VCaP (cell line): ENCODE measurements around the gene ATG13.

Source experiments
- H3K27ac ChIP-seq: fragments of 450-650 bp; 2 replicates; pipeline ENCODE4 v1.5.1; 2017
- TF ChIP-seq, protein P1 (sequence below): fragments of 450-650 bp; conservative IDR thresholded peaks from 2 replicates; pipeline ENCODE4 v1.5.1; 2017; ENCODE audit warnings: mild to moderate bottlenecking, moderate library complexity

Gene ATG13

DNA sequence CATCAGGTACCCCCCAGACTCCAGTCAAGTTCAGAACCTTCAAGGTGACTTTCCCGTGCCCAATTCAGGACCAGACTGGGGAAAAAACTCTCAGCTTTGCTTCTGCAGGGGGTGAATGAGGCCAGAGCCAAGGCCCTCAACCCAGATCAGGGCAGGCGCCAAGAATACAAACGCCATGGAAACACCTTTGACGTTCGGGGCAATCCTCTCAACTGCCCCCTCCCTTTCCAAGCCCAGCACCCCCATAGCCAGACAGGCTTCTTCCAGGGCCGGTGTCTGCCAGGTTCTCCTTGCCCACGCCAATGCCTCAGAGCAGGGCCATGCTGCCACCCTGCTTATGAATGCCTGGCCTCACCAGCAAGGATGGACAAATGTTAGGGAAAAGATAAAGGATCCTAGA is 77.3 kb downstream of the ATG13 start:
- no peak overlapping the region for H3K27ac ChIP-seq
- TF ChIP-seq, protein P1, sequence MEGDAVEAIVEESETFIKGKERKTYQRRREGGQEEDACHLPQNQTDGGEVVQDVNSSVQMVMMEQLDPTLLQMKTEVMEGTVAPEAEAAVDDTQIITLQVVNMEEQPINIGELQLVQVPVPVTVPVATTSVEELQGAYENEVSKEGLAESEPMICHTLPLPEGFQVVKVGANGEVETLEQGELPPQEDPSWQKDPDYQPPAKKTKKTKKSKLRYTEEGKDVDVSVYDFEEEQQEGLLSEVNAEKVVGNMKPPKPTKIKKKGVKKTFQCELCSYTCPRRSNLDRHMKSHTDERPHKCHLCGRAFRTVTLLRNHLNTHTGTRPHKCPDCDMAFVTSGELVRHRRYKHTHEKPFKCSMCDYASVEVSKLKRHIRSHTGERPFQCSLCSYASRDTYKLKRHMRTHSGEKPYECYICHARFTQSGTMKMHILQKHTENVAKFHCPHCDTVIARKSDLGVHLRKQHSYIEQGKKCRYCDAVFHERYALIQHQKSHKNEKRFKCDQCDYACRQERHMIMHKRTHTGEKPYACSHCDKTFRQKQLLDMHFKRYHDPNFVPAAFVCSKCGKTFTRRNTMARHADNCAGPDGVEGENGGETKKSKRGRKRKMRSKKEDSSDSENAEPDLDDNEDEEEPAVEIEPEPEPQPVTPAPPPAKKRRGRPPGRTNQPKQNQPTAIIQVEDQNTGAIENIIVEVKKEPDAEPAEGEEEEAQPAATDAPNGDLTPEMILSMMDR: no peak

DNA sequence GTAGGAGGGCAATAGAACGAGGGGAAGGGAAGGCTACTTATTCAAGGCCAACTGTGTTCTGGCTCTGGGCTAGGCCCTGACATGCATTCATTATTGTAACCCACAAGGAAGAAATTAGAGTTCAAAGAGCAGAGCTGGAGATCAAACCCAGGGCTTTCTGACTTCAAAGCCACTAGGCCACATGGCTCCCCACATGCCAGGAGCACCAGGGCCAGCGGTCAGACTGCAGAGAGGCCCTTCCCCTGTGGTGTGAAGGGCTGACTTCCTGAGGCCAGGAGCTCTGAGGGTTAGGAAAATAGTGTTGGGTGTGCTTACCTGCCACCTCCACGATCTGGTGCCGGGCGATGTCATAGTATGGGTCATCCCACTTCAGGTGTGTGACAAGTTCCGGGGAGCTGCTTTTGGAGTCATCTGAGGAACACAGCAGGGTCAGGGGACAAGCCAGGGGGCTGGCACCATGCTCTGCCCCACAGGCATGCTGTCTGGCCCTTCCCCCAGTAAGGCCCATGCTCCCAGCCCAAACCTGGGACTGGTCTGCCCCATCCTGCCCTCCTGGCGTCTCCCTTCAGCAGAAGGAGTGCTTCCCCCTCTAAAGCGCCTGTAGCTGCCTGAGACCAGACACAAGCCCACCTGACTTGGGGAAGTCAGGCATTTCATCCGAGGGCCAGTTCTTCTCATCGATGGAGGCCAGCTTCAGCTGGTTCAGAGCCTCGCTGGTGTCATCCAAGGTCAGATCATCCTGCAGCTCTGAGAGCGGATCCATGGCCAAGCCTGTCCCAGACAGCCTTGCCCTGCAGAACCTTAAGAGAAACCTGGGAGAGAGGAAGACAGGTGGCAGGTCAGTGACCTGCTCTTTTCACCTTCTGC is 78.2 kb downstream of the ATG13 start:
- TF ChIP-seq, protein P1: no peak
- no peak overlapping the region for H3K27ac ChIP-seq

DNA sequence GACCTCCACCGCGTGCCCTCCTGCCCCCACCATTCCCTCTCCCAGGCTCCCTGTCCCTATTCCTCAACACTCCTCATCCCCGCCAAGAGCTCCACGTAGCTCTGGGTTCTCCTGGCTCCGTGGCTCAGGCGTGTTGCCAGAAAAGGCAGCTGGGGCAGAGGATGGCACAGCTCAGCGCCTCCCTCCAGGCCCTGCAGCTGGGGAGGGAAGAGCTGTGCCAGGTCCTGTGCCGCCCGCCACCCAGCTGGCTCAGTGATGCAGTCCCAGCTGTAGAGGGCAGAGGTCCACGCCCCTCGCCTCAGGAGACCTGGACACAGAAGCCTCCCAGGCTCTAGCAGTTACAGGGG is 78.8 kb downstream of the ATG13 start:
- H3K27ac ChIP-seq: no peak overlapping the region
- TF ChIP-seq, protein P1: no peak

DNA sequence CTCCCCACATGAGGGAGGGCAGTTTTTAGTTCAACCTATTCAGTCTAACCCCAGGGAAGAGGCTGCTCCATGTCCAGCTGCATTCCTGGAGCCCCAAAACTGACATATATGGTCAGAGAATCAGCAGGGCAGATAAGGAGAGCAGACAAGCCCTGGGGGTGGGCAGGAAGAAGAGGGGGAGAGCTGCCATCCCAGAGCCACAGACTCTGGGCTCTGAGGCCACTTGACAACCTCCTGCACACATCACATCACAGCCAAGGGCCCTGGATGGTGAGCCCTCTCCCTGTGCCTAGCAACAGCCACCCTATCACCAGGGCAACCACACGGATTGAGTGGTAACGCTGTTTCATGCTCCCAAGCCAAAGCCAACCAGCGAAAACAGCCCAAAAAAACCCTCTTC is 80.0 kb downstream of the ATG13 start:
- TF ChIP-seq, protein P1: no peak
- no peak overlapping the region for H3K27ac ChIP-seq

DNA sequence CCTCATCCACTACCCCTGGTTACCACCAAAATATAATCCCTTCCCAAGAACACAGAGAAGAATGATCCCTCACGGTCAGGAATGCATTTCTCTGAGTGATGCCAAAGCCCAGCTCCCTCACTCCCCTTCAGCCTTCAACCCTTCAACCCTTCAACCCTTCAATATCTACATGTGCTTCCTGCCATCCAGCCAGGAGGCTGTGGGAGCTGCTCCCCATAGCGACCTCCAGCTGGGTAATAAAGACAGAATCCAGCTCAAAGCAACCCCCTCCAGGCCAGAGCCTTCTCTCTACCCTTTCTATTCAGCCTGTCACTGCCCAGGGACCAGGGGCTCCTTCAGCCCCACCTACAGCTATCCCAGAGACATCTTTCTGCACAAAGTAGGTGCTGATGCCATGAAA is 80.4 kb downstream of the ATG13 start:
- H3K27ac ChIP-seq: no peak overlapping the region
- TF ChIP-seq, protein P1: no peak

DNA sequence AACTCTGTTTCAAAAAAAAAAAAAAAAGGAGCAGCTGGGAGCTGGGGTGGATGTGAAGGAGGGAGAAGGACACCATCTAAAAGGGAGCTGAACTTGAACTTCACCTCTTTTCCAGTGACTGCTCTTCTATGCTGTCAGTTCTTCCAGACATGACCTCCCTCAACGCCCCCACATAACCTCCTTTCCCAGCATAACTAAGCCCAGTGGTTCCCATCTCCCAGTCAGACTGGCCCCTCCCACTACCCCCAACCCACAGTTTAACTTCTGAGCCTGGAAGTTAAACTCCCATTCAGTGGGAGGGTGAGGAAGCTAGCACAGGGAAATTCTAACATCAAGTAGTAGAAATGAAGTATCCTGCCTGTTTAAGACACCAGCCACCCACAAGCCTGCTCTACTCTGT is 81.2 kb downstream of the ATG13 start:
- H3K27ac ChIP-seq: no peak overlapping the region
- TF ChIP-seq, protein P1: no peak

DNA sequence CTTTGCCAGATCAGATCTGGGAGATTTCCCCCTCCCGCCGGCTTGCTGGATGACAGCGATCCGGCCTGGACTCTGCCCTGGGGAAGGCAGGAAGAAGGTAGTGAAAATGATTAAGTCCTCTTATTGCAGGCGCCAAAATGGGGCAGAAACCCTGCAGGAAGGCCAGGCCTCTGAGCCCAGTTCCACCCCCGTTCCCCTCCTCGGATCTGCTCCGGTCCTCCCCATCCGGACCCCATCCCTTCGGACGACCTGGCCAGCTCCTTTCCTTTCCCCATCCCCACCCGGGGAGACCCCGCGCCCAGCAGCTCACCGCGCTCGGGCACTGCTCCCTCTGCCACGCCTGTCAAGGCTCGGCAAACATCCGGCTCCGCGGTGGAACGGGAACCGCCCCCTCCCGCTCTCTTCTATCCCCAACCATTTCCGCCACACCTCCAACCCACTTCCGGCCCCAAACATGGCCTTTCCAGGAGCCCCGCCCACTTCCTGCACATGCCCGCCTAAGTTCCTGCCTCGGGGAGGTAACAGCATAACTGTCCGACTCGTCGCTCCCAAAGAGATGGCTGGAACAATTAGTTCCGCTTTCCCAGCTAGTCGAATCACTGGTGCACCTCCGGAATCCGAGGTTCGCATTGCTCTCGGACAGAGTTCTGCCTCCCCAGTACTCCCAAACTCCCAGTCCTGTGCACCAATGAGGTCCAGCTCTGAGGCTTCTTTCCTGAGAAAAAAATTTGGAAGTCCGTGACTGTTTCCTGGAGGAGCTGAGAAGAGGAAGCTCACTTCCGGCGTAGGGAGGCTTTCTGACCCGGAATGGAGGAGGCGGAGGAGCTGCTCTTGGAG is 83.1 kb downstream of the ATG13 start, which contains the start of the genes ARHGAP1 and ZNF408:
Gene ARHGAP1 (minus strand): TSS at position 379 of the 837 bp plus-strand sequence. CDS start 4,512 bp downstream, outside the sequence.
Gene ZNF408 (plus strand): TSS at position 791 of the 837 bp plus-strand sequence. CDS start 17 bp downstream, at position 808.
- TF ChIP-seq, protein P1: no peak
- peak within 1 kb of the TSS; percentile 90 for H3K27ac ChIP-seq
